Kasumi-1 (cell line): ENCODE results near the gene EPB41L5.
"Not testable (repeated sequence)": the region's sequence is repeated elsewhere in the genome, so short reads cannot be mapped to it uniquely, and the experiment has no call there.

Experiments used
- DNase-seq, 2 experiments: peaks; one replicate each; lab custom pipeline; 2025; lab: John Stamatoyannopoulos, UW

EPB41L5 gene

GRCh38 chr2:120199817-120200459 is 187.1 kb downstream of the EPB41L5 start:
- DNase-seq, result not testable (repeated sequence)

GRCh38 chr2:120203251-120204021 is 190.6 kb downstream of the EPB41L5 start:
- peak in 1 of 2 experiments; percentile 4 for DNase-seq

GRCh38 chr2:120204022-120204405 is 191.1 kb downstream of the EPB41L5 start:
- no peak for DNase-seq

GRCh38 chr2:120204417-120204816 is 191.5 kb downstream of the EPB41L5 start:
- no peak for DNase-seq

GRCh38 chr2:120204945-120205670 is 192.2 kb downstream of the EPB41L5 start:
- no peak for DNase-seq

GRCh38 chr2:120206022-120206581 is 193.2 kb downstream of the EPB41L5 start:
- DNase-seq, result no peak

GRCh38 chr2:120208381-120209353 is 195.8 kb downstream of the EPB41L5 start:
- no peak for DNase-seq

GRCh38 chr2:120209427-120210269 is 196.8 kb downstream of the EPB41L5 start:
- DNase-seq, result no peak

- DNase-seq, result no peak
These were observed 197.4 kb downstream of the EPB41L5 start for GRCh38 chr2:120210270-120210693.

- DNase-seq, result no peak
These were observed 205.3 kb downstream of the EPB41L5 start for GRCh38 chr2:120218181-120218580.

GRCh38 chr2:120219291-120219690 is 206.4 kb downstream of the EPB41L5 start:
- no peak for DNase-seq

- DNase-seq, result no peak
These were observed 206.9 kb downstream of the EPB41L5 start for GRCh38 chr2:120219766-120220165.

- no peak for DNase-seq
These were observed 207.9 kb downstream of the EPB41L5 start for GRCh38 chr2:120220756-120221155.

GRCh38 chr2:120221616-120222015 is 208.7 kb downstream of the EPB41L5 start:
- no peak for DNase-seq

- no peak for DNase-seq
These were observed 209.5 kb downstream of the EPB41L5 start for GRCh38 chr2:120222186-120223033.

GRCh38 chr2:120223034-120223912 is 210.4 kb downstream of the EPB41L5 start, which contains the start of gene TMEM185B:
TMEM185B (minus strand) TSS chr2:120223400; CDS start chr2:120222976, 424 bp downstream.
- peak; percentile 56 to 72 for DNase-seq

GRCh38 chr2:120224256-120224655 is 211.4 kb downstream of the EPB41L5 start:
- no peak for DNase-seq
